Measurements from ENCODE around the gene MMD.
"Not testable (repeated sequence)": the region's sequence is repeated elsewhere in the genome, so short reads cannot be mapped to it uniquely, and the experiment has no call there.

MMD gene

DNA sequence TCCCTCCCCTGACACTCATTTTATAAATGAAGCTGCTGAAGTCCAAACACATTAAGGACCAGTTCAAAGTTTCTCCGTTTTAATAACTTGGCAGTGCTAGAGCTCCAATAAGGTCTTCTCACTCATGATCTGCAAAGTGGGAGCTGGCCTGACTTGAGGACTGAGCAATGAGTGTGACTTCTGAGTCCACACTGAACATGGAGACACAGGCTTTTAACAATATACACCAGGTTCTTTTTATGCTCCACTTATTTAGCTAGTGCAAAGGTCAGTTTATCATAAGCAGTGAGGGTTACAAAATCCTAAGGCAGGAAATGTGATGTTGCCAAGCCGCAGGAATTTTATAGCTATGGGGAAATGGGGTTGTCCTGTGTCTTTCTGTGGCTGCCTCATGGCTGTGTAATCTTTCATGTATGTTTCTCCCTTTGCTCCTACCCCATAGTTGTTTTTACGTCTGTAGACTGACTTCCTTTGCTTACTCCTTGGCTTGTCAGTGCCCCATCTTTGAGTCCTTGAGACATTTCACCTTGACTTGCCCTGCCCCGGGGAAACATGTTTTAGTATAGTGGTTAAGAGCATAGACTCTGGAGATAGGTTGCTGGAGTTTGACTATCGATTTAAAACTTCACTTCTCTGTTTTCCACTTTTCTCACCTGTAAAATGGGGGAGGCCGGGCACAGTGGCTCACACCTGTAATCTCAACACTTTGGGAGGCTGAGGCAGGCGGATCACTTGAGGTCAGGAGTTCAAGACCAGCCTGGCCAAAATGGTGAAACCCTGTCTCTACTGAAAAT, 12.2 kb upstream of the MMD start:
- TF ChIP-seq EZH2 (IDR thresholded peaks at IDR 0.05; ENCODE audit: borderline replicate concordance, low read length) (no peak), CTCF (IDR thresholded peaks at IDR 0.05; ENCODE audit: low read length) (no peak)
- H3K4me2 ChIP-seq (ENCODE audit: low read length): no peak overlapping the region
- H3K36me3 ChIP-seq (ENCODE audit: insufficient read depth, low read length): no peaks in the 10 kb centered on the region
- no peaks in the 10 kb centered on the region for H4K20me1 ChIP-seq (ENCODE audit: insufficient read depth, low read length)
- H3F3A ChIP-seq (ENCODE audit: insufficient read depth, low read length): no peaks in the 10 kb centered on the region
- no peaks in the 10 kb centered on the region for H3K27me3 ChIP-seq (ENCODE audit: insufficient read depth, low read length)
- H3K4me3 ChIP-seq (ENCODE audit: low read depth, low read length, poor library complexity, severe bottlenecking): no peak overlapping the region
- no peaks in the 10 kb centered on the region for H3K9me2 ChIP-seq (ENCODE audit: low read depth, low read length)
- H2AFZ ChIP-seq (ENCODE audit: low read length): no peak overlapping the region
- H3K79me2 ChIP-seq (ENCODE audit: insufficient read depth, low read length): no peaks in the 10 kb centered on the region
- H3K9ac ChIP-seq (ENCODE audit: low read length): no peak overlapping the region
- no peaks in the 10 kb centered on the region for H3K9me3 ChIP-seq (ENCODE audit: low read length)
- H3K4me1 ChIP-seq (ENCODE audit: insufficient read depth, low read length, severe bottlenecking): peaks cover 36% of the 10 kb centered on the region
- H3K27ac ChIP-seq (ENCODE audit: low read depth, low read length, poor library complexity, severe bottlenecking): no peak overlapping the region

GRCh38 chr17:55433029-55433628, 11.5 kb upstream of the MMD start:
- no peak overlapping the region for H3K4me3 ChIP-seq (ENCODE audit: low read depth, low read length, poor library complexity, severe bottlenecking)
- no peak overlapping the region for H3K9ac ChIP-seq (ENCODE audit: low read length)

GRCh38 chr17:55432358-55433028, 10.9 kb upstream of the MMD start:
- Histone ChIP-seq H3K4me2 (ENCODE audit: low read length) (no peak overlapping the region), H3K9me2 (ENCODE audit: low read depth, low read length) (no peaks in the 10 kb centered on the region), H2AFZ (ENCODE audit: low read length) (no peak overlapping the region), H3K27ac (ENCODE audit: low read depth, low read length, poor library complexity, severe bottlenecking) (peak overlapping the region; percentile 44), H3F3A (ENCODE audit: insufficient read depth, low read length) (no peaks in the 10 kb centered on the region), H3K27me3 (ENCODE audit: insufficient read depth, low read length) (no peaks in the 10 kb centered on the region), H3K9ac (ENCODE audit: low read length) (no peak overlapping the region), H3K79me2 (ENCODE audit: insufficient read depth, low read length) (no peaks in the 10 kb centered on the region), H3K4me1 (ENCODE audit: insufficient read depth, low read length, severe bottlenecking) (peaks cover 39% of the 10 kb centered on the region), H4K20me1 (ENCODE audit: insufficient read depth, low read length) (no peaks in the 10 kb centered on the region), H3K4me3 (ENCODE audit: low read depth, low read length, poor library complexity, severe bottlenecking) (no peak overlapping the region), H3K36me3 (ENCODE audit: insufficient read depth, low read length) (no peaks in the 10 kb centered on the region), H3K9me3 (ENCODE audit: low read length) (no peaks in the 10 kb centered on the region)
- no peak for TF ChIP-seq EZH2 (IDR thresholded peaks at IDR 0.05; ENCODE audit: borderline replicate concordance, low read length)
- no peak for TF ChIP-seq CTCF (IDR thresholded peaks at IDR 0.05; ENCODE audit: low read length)

More at GRCh38 chr17:55433029-55433628, 11.5 kb upstream of the MMD start:
- H3K79me2 ChIP-seq (ENCODE audit: insufficient read depth, low read length): no peaks in the 10 kb centered on the region
- no peaks in the 10 kb centered on the region for H4K20me1 ChIP-seq (ENCODE audit: insufficient read depth, low read length)
- no peak overlapping the region for H2AFZ ChIP-seq (ENCODE audit: low read length)
- H3K4me1 ChIP-seq (ENCODE audit: insufficient read depth, low read length, severe bottlenecking): peaks cover 37% of the 10 kb centered on the region
- no peak overlapping the region for H3K4me2 ChIP-seq (ENCODE audit: low read length)
- H3K9me2 ChIP-seq (ENCODE audit: low read depth, low read length): no peaks in the 10 kb centered on the region
- no peaks in the 10 kb centered on the region for H3F3A ChIP-seq (ENCODE audit: insufficient read depth, low read length)
- H3K9me3 ChIP-seq (ENCODE audit: low read length): no peaks in the 10 kb centered on the region
- TF ChIP-seq CTCF (IDR thresholded peaks at IDR 0.05; ENCODE audit: low read length): no peak
- no peak for TF ChIP-seq EZH2 (IDR thresholded peaks at IDR 0.05; ENCODE audit: borderline replicate concordance, low read length)
- H3K27me3 ChIP-seq (ENCODE audit: insufficient read depth, low read length): no peaks in the 10 kb centered on the region
- no peak overlapping the region for H3K27ac ChIP-seq (ENCODE audit: low read depth, low read length, poor library complexity, severe bottlenecking)
- H3K36me3 ChIP-seq (ENCODE audit: insufficient read depth, low read length): no peaks in the 10 kb centered on the region

DNA sequence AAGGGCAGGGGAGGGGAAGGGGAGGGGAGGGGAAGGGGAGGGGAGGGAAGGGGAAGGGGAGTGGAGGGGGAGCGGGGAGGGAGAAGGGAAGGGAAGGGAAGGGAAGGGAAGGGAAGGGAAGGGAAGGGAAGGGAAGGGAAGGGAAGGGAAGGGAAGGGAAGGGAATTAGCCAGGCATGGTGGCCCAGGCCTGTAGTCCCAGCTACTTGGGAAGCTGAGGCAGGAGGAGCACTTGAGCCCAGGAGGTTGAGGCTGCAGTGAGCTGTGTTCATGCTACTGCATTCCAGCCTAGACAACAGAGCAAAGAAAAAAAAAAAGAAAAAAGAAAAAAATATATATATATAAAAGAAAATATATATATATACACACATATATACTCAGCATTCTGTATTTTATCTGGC, 10.3 kb upstream of the MMD start:
- H3K36me3 ChIP-seq (ENCODE audit: insufficient read depth, low read length); H3K27me3 ChIP-seq (ENCODE audit: insufficient read depth, low read length); H3K4me2 ChIP-seq (ENCODE audit: low read length); H3K9me2 ChIP-seq (ENCODE audit: low read depth, low read length); H3K27ac ChIP-seq (ENCODE audit: low read depth, low read length, poor library complexity, severe bottlenecking); H3K9me3 ChIP-seq (ENCODE audit: low read length); H3F3A ChIP-seq (ENCODE audit: insufficient read depth, low read length); H4K20me1 ChIP-seq (ENCODE audit: insufficient read depth, low read length); H3K9ac ChIP-seq (ENCODE audit: low read length); H3K79me2 ChIP-seq (ENCODE audit: insufficient read depth, low read length); H2AFZ ChIP-seq (ENCODE audit: low read length); H3K4me3 ChIP-seq (ENCODE audit: low read depth, low read length, poor library complexity, severe bottlenecking): not testable (repeated sequence)
- H3K4me1 ChIP-seq (ENCODE audit: insufficient read depth, low read length, severe bottlenecking): peaks cover 39% of the 10 kb centered on the region
